PFSK-1 (cell line): Measurements from ENCODE around the gene ABHD17A.

Experiments used
- POLR2AphosphoS5 ChIP-seq: IDR thresholded peaks from 2 replicates; pipeline ENCODE4 v1.6.1; 2012; ENCODE audit warnings: low read depth, mild to moderate bottlenecking, control low read depth, low read length, moderate library complexity
- SIN3A ChIP-seq: IDR thresholded peaks from 2 replicates; pipeline ENCODE4 v1.6.1; 2012; ENCODE audit warnings: mild to moderate bottlenecking, low read length, moderate library complexity, borderline replicate concordance; ENCODE audit not compliant: insufficient read depth
- TAF1 ChIP-seq: IDR thresholded peaks from 2 replicates; pipeline ENCODE4 v1.6.1; 2012; ENCODE audit warnings: low read length, control low read depth, borderline replicate concordance; ENCODE audit not compliant: insufficient read depth
- TF ChIP-seq, protein P1 (sequence below), 2 experiments: IDR thresholded peaks; 2 replicates each; pipeline versions ENCODE4 v1.6.1 to v1.8.0; 2011 to 2012; ENCODE audit warnings: low read depth in 2 of 2, low read length in 2 of 2, control low read depth in 1 of 2, inconsistent platforms in 1 of 2, mild to moderate bottlenecking in 1 of 2, moderate library complexity in 1 of 2; ENCODE audit not compliant: insufficient read depth in 1 of 2

DNA sequence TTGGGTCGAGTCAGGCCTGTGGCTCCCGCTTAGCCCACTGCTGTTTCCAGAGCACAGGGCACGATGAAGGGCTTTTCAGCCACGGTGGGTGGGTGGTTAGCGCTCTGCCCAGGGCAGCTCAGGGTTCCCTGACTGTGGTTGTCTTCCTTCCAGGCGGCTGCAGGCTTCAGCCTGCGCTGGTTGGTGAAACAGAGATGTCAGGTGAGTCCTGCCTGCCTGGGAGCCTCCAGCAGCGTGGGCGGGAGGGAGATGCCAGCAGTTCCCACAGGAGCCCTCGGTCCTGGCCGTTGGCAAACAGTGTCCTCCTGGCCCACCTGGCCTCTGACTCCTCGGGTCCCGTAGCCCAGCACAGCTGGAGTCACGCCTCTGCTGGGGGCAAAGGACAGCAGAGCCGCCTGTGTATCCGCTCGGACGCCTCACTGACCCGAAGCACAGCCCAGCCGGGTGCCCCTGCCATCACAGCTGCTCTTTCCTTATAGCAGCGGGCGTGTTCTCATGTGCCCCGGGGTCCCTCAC lies 29.6 kb upstream of the ABHD17A start:
- TF ChIP-seq, protein P1, sequence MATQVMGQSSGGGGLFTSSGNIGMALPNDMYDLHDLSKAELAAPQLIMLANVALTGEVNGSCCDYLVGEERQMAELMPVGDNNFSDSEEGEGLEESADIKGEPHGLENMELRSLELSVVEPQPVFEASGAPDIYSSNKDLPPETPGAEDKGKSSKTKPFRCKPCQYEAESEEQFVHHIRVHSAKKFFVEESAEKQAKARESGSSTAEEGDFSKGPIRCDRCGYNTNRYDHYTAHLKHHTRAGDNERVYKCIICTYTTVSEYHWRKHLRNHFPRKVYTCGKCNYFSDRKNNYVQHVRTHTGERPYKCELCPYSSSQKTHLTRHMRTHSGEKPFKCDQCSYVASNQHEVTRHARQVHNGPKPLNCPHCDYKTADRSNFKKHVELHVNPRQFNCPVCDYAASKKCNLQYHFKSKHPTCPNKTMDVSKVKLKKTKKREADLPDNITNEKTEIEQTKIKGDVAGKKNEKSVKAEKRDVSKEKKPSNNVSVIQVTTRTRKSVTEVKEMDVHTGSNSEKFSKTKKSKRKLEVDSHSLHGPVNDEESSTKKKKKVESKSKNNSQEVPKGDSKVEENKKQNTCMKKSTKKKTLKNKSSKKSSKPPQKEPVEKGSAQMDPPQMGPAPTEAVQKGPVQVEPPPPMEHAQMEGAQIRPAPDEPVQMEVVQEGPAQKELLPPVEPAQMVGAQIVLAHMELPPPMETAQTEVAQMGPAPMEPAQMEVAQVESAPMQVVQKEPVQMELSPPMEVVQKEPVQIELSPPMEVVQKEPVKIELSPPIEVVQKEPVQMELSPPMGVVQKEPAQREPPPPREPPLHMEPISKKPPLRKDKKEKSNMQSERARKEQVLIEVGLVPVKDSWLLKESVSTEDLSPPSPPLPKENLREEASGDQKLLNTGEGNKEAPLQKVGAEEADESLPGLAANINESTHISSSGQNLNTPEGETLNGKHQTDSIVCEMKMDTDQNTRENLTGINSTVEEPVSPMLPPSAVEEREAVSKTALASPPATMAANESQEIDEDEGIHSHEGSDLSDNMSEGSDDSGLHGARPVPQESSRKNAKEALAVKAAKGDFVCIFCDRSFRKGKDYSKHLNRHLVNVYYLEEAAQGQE (IDR thresholded peaks at IDR 0.05; ENCODE audit: insufficient read depth in 1 of 2, low read depth in 2 of 2, low read length in 2 of 2): no peak
- TF ChIP-seq POLR2AphosphoS5: no peak
- TF ChIP-seq SIN3A: no peak
- no peak for TF ChIP-seq TAF1
